Measurements from ENCODE around the gene TPRG1.
"Not testable (repeated sequence)": the region's sequence is repeated elsewhere in the genome, so short reads cannot be mapped to it uniquely, and the experiment has no call there.

Gene TPRG1

GRCh38 chr3:189325454-189325853 lies 153.7 kb downstream of the TPRG1 start:
- no peak for TF ChIP-seq CTCF (IDR thresholded peaks at IDR 0.05; ENCODE audit: low read depth, low read length)
- H3K4me3 ChIP-seq (ENCODE audit: low read depth, low read length): no peak overlapping the region

- H3K4me3 ChIP-seq (ENCODE audit: low read depth, low read length): not testable (repeated sequence)
These were observed 157.9 kb downstream of the TPRG1 start for GRCh38 chr3:189329630-189330029.

GRCh38 chr3:189330066-189330465 lies 158.3 kb downstream of the TPRG1 start:
- H3K4me3 ChIP-seq (ENCODE audit: low read depth, low read length): no peak overlapping the region
- no peak for TF ChIP-seq CTCF (IDR thresholded peaks at IDR 0.05; ENCODE audit: low read depth, low read length)

DNA sequence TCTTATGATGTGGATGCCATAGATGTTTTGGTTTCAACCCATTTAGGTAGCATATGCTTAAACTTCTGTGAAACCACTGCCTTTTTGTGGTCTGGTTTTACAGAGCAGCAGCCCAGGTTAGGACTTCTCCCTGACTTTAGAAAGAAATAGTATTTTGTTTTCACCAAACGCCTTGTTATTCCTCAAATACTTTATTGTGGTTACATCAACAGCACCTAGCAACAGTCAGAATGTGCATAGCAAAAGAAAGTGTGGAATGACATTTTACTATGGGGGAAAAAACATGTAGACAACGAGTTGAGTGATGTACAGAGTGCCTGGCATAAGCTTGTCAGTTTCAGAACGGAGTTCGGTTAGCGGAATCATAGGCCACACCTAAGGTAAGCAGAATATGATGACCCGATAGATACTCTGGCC lies 159.2 kb downstream of the TPRG1 start:
- TF ChIP-seq CTCF (IDR thresholded peaks at IDR 0.05; ENCODE audit: low read depth, low read length): no peak

DNA sequence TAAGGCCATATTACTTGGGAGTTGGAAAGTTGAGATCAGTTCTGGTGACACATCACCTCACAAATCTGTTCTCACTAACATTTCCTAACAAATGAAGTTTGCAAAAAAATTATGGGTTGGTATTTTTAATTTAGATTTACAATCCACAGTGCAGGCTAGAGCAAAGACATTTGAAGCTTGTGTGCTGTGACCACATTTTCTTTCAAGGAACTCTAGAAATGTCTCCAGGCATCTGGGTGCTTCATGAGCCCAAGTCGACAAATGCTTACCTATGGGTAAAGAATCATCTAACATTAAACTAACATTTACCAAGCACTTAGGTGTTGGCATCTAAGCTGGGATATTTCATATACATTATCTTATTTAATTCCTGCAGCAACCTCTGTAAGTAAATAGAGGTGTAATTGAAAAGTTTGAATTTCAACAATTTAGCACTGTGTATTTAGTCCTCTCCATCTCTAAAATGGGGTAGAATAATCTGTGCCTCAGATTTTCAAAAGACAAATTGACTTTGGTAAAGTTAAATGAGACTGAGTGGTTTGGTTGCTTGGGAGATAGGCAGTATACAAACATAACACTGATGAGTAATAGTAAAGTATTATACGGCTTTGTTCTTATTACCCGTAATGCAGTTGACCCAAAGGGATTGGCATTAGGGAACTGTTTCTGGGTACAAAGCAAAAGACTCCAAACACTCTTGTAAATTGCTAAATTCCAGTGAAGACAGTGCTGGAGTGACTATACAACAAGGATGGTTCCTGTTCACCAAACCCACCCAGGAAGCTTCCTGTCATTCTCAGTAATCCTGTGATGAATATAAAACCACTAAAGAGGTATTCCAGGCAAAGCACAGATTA lies 162.5 kb downstream of the TPRG1 start:
- TF ChIP-seq CTCF (IDR thresholded peaks at IDR 0.05; ENCODE audit: low read depth, low read length): no peak

More for the DNA sequence above, 159.2 kb downstream of the TPRG1 start:
- no peak overlapping the region for H3K4me3 ChIP-seq (ENCODE audit: low read depth, low read length)

DNA sequence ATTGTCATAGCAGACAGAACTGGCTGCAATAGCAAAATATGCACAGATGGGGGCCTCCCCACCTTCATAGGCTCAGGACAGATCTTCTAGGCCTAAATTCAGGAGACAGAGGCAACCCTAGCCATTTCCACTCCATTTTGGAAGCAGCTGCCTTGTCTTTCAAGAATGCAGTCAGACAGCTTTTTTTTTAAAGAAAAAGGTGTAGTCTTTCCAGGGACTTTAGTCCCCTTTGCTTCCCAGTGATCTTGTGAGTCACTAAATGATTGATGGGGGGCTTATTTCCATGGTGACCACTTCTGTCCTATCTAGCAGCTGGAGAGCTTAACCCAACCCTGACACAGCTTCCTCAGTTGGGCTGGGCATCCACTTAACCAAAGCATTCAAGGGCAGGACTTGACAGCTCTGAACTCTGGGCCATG lies 165.9 kb downstream of the TPRG1 start:
- no peak for TF ChIP-seq CTCF (IDR thresholded peaks at IDR 0.05; ENCODE audit: low read depth, low read length)
- no peak overlapping the region for H3K4me3 ChIP-seq (ENCODE audit: low read depth, low read length)

More for the DNA sequence above, 162.5 kb downstream of the TPRG1 start:
- no peak overlapping the region for H3K4me3 ChIP-seq (ENCODE audit: low read depth, low read length)

DNA sequence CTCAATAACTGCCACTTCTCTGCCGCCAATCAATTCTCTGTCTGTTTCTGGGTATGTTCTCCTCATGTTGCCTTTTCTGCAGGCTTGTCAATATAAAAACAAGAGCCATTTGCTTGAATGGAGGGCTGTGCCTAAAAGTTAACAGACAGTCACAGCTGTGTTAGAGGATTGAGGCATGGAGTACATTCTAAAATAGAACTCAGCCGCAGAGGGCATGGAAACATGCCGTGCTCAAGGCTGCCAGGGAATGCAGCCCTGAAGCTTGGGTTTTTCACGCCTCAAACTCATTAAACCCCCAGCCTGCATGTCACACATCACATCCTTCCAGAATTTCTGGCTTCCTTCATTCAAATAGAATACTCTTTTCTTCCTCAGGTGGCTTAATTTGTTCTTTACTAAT lies 166.6 kb downstream of the TPRG1 start:
- no peak overlapping the region for H3K4me3 ChIP-seq (ENCODE audit: low read depth, low read length)
- TF ChIP-seq CTCF (IDR thresholded peaks at IDR 0.05; ENCODE audit: low read depth, low read length): no peak

Data from WI38 (cell line).